Measurements from ENCODE around the gene BRSK2.

The BRSK2 gene

DNA sequence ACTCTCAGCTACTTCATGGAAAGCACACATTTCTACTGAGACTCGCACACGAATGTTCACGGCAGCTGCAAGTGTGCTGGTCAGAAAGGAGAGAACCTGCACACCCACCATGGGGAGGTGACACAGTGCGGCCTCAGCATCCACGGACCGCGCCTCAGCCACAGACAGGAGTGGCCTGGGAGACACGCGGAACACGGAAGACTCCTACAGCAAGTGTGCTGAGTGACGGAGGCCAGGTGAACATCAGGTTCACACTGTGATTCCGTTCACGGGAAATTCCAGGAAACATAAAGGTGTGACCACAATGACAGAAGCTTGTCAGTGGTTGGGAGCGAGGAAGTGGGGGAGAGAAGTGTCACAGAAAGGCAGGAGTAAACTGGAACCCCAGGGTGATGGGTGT is 110.2 kb downstream of the BRSK2 start:
- TF ChIP-seq, protein P1, sequence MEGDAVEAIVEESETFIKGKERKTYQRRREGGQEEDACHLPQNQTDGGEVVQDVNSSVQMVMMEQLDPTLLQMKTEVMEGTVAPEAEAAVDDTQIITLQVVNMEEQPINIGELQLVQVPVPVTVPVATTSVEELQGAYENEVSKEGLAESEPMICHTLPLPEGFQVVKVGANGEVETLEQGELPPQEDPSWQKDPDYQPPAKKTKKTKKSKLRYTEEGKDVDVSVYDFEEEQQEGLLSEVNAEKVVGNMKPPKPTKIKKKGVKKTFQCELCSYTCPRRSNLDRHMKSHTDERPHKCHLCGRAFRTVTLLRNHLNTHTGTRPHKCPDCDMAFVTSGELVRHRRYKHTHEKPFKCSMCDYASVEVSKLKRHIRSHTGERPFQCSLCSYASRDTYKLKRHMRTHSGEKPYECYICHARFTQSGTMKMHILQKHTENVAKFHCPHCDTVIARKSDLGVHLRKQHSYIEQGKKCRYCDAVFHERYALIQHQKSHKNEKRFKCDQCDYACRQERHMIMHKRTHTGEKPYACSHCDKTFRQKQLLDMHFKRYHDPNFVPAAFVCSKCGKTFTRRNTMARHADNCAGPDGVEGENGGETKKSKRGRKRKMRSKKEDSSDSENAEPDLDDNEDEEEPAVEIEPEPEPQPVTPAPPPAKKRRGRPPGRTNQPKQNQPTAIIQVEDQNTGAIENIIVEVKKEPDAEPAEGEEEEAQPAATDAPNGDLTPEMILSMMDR (IDR thresholded peaks at IDR 0.05; ENCODE audit: insufficient read depth, low read length, poor library complexity, severe bottlenecking) = no peak
- H3K4me3 ChIP-seq (replicated peaks; ENCODE audit: low read depth, low read length) = no peak overlapping the region
- DNase-seq (ENCODE audit: extremely low read depth, insufficient read length) = no peak
- no peaks in the 10 kb centered on the region for H3K36me3 ChIP-seq (ENCODE audit: control insufficient read depth, insufficient read depth, low read length)
- H3K27me3 ChIP-seq (replicated peaks; ENCODE audit: control insufficient read depth, insufficient read depth, low read length) = no peaks in the 10 kb centered on the region

DNA sequence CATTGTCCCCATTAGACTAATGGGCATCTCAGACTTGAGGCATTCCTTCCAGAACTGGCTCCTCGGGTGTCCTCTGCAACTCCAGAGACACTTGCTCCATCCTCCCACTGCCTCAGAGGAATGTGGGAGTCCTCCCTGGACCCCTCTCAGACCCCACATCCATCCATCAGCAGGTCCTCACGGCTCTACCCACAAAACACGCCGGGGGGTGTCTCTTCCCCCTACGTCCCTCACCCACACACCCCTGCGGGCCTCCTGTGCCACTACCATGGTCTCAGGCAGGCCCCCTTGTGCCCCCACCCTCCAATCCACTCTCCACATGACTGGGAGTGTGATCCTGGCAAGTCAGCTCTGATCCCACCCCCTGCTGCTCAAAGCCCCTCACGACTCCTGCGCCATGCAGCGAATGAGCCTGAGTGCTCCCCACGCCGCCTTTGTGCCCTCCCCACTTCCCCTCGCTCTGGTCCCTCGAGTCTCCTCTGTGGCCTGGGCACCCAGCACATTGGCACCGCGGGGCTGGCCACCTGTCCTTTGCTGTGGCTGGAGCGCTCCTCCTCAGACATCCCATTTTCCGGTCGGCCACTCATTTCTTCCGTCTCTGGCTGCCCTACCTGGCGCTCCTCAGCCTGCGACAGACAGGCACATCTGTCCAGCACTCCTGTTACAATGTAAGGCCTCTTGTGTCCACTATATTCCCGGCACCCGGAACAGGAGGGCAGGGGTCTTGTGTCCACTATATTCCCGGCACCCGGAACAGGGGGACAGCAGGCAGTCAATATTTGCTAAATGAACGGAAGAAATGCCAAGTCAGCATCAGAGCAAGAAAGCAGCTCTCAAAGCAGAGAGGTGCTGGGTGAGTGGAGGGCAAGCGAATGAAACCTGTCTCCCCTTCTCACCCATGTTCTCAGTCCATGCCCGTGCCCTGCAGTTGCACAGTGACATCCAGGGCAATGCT is 111.0 kb downstream of the BRSK2 start:
- DNase-seq (ENCODE audit: extremely low read depth, insufficient read length) = no peak
- H3K4me3 ChIP-seq (replicated peaks; ENCODE audit: low read depth, low read length) = no peak overlapping the region
- no peaks in the 10 kb centered on the region for H3K36me3 ChIP-seq (ENCODE audit: control insufficient read depth, insufficient read depth, low read length)
- H3K27me3 ChIP-seq (replicated peaks; ENCODE audit: control insufficient read depth, insufficient read depth, low read length) = no peaks in the 10 kb centered on the region
- TF ChIP-seq, protein P1 (IDR thresholded peaks at IDR 0.05; ENCODE audit: insufficient read depth, low read length, poor library complexity, severe bottlenecking) = no peak

DNA sequence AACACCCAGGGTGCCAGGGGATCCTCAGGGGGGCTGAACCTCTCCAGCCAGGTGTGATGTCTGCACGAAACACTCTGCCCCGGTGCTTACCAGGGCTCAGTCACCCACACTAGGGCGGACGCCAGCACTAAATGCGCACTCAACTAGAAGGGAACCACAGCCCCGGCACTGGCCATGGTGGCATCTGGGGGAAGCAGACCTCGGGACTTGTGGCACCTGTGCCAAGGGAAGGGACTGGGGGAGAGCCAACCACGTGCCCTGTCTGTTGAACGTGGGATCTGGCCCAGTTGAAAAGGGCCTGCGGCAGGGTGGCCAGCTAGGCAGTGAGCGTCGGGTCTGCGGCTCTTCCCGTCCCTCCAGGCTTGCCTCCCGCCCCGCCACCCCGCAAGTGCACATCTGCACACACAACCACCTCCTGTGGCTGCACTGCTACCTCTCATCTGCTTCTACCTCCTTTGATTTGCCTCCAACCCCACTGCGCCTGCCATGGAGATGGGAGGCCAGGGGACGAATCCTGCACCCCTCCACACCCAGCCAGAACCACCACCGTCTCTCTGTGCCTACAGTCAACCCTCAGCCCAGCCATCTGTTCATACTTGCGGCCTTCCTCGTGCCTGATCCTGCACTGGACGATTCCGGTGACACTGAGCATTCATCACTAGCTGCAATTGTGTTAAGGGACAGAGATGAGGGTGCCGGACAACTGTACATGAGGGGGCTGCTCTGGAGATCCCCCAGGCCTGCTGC is 111.9 kb downstream of the BRSK2 start:
- Histone ChIP-seq H3K27me3 (replicated peaks; ENCODE audit: control insufficient read depth, insufficient read depth, low read length) (no peaks in the 10 kb centered on the region), H3K36me3 (ENCODE audit: control insufficient read depth, insufficient read depth, low read length) (no peaks in the 10 kb centered on the region), H3K4me3 (replicated peaks; ENCODE audit: low read depth, low read length) (no peak overlapping the region)
- no peak for DNase-seq (ENCODE audit: extremely low read depth, insufficient read length)
- TF ChIP-seq, protein P1 (IDR thresholded peaks at IDR 0.05; ENCODE audit: insufficient read depth, low read length, poor library complexity, severe bottlenecking) = no peak

DNA sequence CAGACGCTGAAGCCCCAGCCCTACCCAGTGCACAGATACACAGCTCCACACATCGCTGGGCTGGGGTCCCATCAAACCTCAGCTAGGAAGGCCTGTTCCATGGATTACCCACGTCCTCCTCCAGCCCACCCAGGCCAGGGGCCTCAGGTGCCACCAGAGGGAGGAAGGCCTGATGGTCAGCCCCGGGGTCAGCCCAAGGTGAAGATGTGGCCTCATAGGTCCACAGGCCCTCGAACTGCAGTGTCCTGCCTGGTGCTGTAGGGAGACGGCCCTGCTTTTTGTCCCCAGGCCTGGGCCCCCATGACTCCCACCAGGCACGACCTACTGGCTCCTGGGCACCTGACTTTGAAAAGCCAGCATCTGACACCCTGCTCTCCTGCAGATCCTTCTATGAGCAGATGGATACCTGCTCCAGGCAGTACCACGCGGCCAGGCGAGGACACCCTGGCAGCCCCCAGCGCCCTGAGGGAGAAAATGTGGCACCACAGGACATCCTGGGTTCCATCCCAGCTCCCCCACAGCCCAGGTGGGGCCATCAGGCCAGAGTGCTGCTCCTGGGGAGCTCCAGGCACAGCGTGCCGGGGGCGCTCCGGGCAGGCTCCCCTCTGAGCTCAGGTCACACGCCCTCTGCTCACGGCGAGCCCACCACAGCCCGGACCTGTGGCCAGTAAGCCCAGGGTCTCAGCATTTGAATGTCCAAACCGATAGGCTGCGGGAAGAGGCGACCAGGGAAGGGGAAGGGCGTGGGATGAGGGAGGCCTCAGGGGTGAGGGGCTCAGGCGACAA is 112.6 kb downstream of the BRSK2 start:
- Histone ChIP-seq H3K4me3 (replicated peaks; ENCODE audit: low read depth, low read length) (no peak overlapping the region), H3K27me3 (replicated peaks; ENCODE audit: control insufficient read depth, insufficient read depth, low read length) (no peaks in the 10 kb centered on the region), H3K36me3 (ENCODE audit: control insufficient read depth, insufficient read depth, low read length) (no peaks in the 10 kb centered on the region)
- TF ChIP-seq, protein P1 (IDR thresholded peaks at IDR 0.05; ENCODE audit: insufficient read depth, low read length, poor library complexity, severe bottlenecking) = no peak
- no peak for DNase-seq (ENCODE audit: extremely low read depth, insufficient read length)

DNA sequence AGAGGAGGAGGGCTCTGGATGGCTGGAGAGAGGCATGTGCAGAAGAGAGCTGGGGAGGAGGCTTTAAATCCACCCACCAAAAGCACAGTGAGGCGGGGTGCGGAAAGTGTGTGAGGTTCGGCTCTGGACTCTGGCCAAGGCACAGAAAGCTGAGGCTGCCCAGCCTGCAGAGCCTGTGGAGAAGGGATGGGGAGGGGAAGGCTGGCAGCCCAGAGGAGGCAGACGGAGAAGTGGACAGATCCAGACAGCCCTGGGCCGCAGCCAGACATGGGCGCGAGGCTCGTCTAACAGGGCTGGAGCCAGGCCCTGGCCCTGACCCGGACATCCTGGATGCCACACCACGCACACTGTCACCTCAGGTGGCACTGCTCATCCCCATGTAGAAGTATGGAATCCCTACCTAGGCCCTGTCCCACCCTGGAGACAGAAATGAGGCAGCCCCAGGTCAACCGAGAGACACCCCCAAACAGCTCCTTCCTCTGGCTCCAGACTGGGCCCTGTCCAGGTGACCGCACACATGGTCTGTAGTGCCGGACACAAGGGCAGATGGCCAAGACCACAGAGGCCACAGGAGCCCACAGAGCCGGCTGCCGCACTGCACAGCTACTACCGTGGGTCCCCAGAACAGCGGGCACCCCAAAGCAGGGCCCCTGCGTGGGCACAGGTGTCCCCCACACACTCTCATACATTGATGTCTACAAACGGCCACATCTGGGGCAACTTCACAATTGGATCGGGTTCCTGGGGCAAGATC is 113.4 kb downstream of the BRSK2 start:
- DNase-seq (ENCODE audit: extremely low read depth, insufficient read length) = no peak
- TF ChIP-seq, protein P1 (IDR thresholded peaks at IDR 0.05; ENCODE audit: insufficient read depth, low read length, poor library complexity, severe bottlenecking) = no peak
- no peak overlapping the region for H3K4me3 ChIP-seq (replicated peaks; ENCODE audit: low read depth, low read length)
- no peaks in the 10 kb centered on the region for H3K27me3 ChIP-seq (replicated peaks; ENCODE audit: control insufficient read depth, insufficient read depth, low read length)
- no peaks in the 10 kb centered on the region for H3K36me3 ChIP-seq (ENCODE audit: control insufficient read depth, insufficient read depth, low read length)

Measured in GM06990 (cell line).